NCI-H128 (cell line): Measurements from ENCODE around the gene NGLY1.
A peak's percentile ranks its signal among the peaks of the same experiment; 100 is the strongest.

Source experiments
- DNase-seq: peaks from one replicate; lab custom pipeline; 2025; ENCODE audit not compliant: unreplicated experiment; lab: John Stamatoyannopoulos, UW

The NGLY1 gene

GRCh38 chr3:25782938-25783660, at the start of gene NGLY1:
NGLY1 (minus strand) TSS chr3:25783443; CDS start chr3:25783390, 53 bp downstream.
- peak; percentile 49 for DNase-seq

GRCh38 chr3:25831578-25831977, 48.3 kb upstream of the NGLY1 start:
- no peak for DNase-seq

- DNase-seq = no peak
Measured at GRCh38 chr3:25830373-25831280, 47.4 kb upstream of the NGLY1 start.

- no peak for DNase-seq
Measured at GRCh38 chr3:25826510-25826909, 43.3 kb upstream of the NGLY1 start.

GRCh38 chr3:25823314-25823713, 40.1 kb upstream of the NGLY1 start:
- no peak for DNase-seq

- DNase-seq = no peak
Measured at GRCh38 chr3:25821746-25822573, 38.7 kb upstream of the NGLY1 start.

GRCh38 chr3:25820816-25821486, 37.7 kb upstream of the NGLY1 start:
- DNase-seq = no peak

- no peak for DNase-seq
Measured at GRCh38 chr3:25820366-25820765, 37.1 kb upstream of the NGLY1 start.

- DNase-seq = no peak
Measured at GRCh38 chr3:25818335-25818734, 35.1 kb upstream of the NGLY1 start.

GRCh38 chr3:25817638-25818037, 34.4 kb upstream of the NGLY1 start:
- DNase-seq = no peak

GRCh38 chr3:25817107-25817506, 33.9 kb upstream of the NGLY1 start:
- no peak for DNase-seq

- DNase-seq = no peak
Measured at GRCh38 chr3:25812644-25813043, 29.4 kb upstream of the NGLY1 start.

GRCh38 chr3:25804676-25805075, 21.4 kb upstream of the NGLY1 start:
- DNase-seq = no peak

- DNase-seq = no peak
Measured at GRCh38 chr3:25803833-25804232, 20.6 kb upstream of the NGLY1 start.

GRCh38 chr3:25801786-25802185, 18.5 kb upstream of the NGLY1 start:
- no peak for DNase-seq

GRCh38 chr3:25789596-25790556, 6.6 kb upstream of the NGLY1 start, which contains the start of gene OXSM:
OXSM (plus strand) TSS chr3:25790090; CDS start chr3:25791021, 931 bp downstream.
- peak; percentile 65 for DNase-seq

- no peak for DNase-seq
Measured at GRCh38 chr3:25789209-25789595, 6.0 kb upstream of the NGLY1 start.

- DNase-seq = no peak
Measured at GRCh38 chr3:25787689-25788088, 4.4 kb upstream of the NGLY1 start.

- no peak for DNase-seq
Measured at GRCh38 chr3:25785826-25786225, 2.6 kb upstream of the NGLY1 start.

- DNase-seq = no peak
Measured at GRCh38 chr3:25784971-25785370, 1.7 kb upstream of the NGLY1 start.
